Measurements from ENCODE around the gene EBP.

DNA sequence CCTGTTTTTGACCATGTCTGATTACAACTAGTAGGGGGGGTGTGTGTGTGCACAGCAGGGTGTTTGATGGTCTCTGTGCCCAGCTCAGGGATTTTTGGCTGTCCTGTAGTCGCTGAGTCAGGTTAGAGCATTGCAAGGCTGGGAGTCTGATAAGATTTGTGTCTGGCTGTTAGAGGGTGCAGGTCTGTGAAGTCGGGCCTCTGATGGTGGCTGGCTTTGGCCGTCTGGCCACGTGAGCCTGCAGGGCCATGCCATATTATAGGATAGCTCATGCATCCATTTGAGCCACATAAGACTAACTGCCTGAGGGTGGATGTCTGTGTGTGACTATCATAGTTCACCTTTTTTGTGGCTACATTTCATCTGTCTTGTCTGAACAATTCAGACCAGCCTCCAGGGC, 7.9 kb upstream of the EBP start:
- TF ChIP-seq, protein P1, sequence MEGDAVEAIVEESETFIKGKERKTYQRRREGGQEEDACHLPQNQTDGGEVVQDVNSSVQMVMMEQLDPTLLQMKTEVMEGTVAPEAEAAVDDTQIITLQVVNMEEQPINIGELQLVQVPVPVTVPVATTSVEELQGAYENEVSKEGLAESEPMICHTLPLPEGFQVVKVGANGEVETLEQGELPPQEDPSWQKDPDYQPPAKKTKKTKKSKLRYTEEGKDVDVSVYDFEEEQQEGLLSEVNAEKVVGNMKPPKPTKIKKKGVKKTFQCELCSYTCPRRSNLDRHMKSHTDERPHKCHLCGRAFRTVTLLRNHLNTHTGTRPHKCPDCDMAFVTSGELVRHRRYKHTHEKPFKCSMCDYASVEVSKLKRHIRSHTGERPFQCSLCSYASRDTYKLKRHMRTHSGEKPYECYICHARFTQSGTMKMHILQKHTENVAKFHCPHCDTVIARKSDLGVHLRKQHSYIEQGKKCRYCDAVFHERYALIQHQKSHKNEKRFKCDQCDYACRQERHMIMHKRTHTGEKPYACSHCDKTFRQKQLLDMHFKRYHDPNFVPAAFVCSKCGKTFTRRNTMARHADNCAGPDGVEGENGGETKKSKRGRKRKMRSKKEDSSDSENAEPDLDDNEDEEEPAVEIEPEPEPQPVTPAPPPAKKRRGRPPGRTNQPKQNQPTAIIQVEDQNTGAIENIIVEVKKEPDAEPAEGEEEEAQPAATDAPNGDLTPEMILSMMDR (IDR thresholded peaks at IDR 0.05) = no peak
- no peak for TF ChIP-seq POLR2A (IDR thresholded peaks at IDR 0.05)

Data from lower leg skin (tissue), 3 donors.